HG03108 (cell line): ENCODE measurements around the gene KIF26B.

Source experiments
- ATAC-seq: cut with Tn5 transposase; IDR thresholded peaks from one replicate; pipeline ENCODE4 v1.9.1; 2021; ENCODE audit warnings: moderate library complexity; ENCODE audit not compliant: unreplicated experiment

KIF26B gene

GRCh38 chr1:245582026-245582425, 427.2 kb downstream of the KIF26B start:
- ATAC-seq, result no peak

GRCh38 chr1:245583081-245583480, 428.3 kb downstream of the KIF26B start:
- ATAC-seq, result no peak

- ATAC-seq, result no peak
Measured at GRCh38 chr1:245583575-245584330, 429.0 kb downstream of the KIF26B start.

- ATAC-seq, result no peak
Measured at GRCh38 chr1:245585252-245585959, 430.6 kb downstream of the KIF26B start.

- no peak for ATAC-seq
Measured at GRCh38 chr1:245587435-245588115, 432.8 kb downstream of the KIF26B start.

- ATAC-seq, result no peak
Measured at GRCh38 chr1:245588116-245588639, 433.4 kb downstream of the KIF26B start.

- no peak for ATAC-seq
Measured at GRCh38 chr1:245589316-245589715, 434.5 kb downstream of the KIF26B start.

GRCh38 chr1:245589906-245590305, 435.1 kb downstream of the KIF26B start:
- ATAC-seq, result no peak

- no peak for ATAC-seq
Measured at GRCh38 chr1:245590726-245591125, 435.9 kb downstream of the KIF26B start.

- ATAC-seq, result no peak
Measured at GRCh38 chr1:245591346-245592188, 436.8 kb downstream of the KIF26B start.

- ATAC-seq, result no peak
Measured at GRCh38 chr1:245592189-245592460, 437.3 kb downstream of the KIF26B start.

GRCh38 chr1:245598524-245599305, 443.9 kb downstream of the KIF26B start:
- no peak for ATAC-seq

GRCh38 chr1:245599371-245600174, 444.8 kb downstream of the KIF26B start:
- ATAC-seq, result no peak

GRCh38 chr1:245600658-245601057, 445.9 kb downstream of the KIF26B start:
- no peak for ATAC-seq

- ATAC-seq, result no peak
Measured at GRCh38 chr1:245603311-245603865, 448.6 kb downstream of the KIF26B start.

- ATAC-seq, result no peak
Measured at GRCh38 chr1:245604979-245605378, 450.2 kb downstream of the KIF26B start.

GRCh38 chr1:245605480-245606156, 450.8 kb downstream of the KIF26B start:
- ATAC-seq, result no peak

GRCh38 chr1:245606157-245606725, 451.5 kb downstream of the KIF26B start:
- no peak for ATAC-seq
